RWPE1 (cell line): Measurements from ENCODE around the gene CRTAC1.

ENCODE experiments used
- CTCF ChIA-PET: fragments of 350-600 bp; sonication (Branson Sonifier 250); formaldehyde crosslinking; extraction: SDS; loops from one replicate; lab custom pipeline; 2021; lab: Yijun Ruan, JAX
- POLR2A ChIA-PET: fragments of 400-600 bp; formaldehyde crosslinking; extraction: SDS; loops from one replicate; lab custom pipeline; 2020; ENCODE audit warnings: antibody characterized with exemption; ENCODE audit not compliant: low non-redundant PET; lab: Yijun Ruan, JAX
- DNase-seq: peaks from one replicate; pipeline ENCODE4 v3.0.0; 2012; ENCODE audit warnings: low spot score
- H3K27ac ChIP-seq: fragments of 450-650 bp; 2 replicates; pipeline ENCODE4 v1.5.1; 2017
- CTCF ChIP-seq: fragments of 450-650 bp; conservative IDR thresholded peaks from 2 replicates; pipeline ENCODE4 v1.5.1; 2017; ENCODE audit warnings: low read depth, mild to moderate bottlenecking

Gene CRTAC1

DNA sequence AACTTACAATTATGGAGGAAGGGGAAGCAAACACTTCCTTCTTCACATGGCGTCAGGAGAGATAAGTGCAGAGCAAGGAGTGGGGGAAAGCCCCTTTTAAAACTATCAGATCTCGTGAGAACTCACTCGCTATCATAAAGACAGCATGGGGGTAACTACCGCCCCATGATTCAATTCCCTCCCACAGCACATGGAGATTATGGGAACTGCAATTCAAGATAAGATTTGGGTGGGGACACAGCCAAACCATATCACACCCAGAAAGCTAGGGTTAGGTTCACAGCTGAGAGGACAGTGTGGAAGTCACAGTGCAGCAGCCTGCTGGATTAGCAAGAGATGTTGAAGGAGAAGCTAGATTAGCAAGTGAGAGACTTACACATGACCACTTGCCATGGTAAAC is 81.6 kb downstream of the CRTAC1 start:
- ChIA-PET CTCF (interaction anchor here (1.9 kb wide), 1 partner anchor 34 kb away, joined by 7 read pairs; no protein-coding TSS in a partner anchor), POLR2A (no interaction called here)
- no peak overlapping the region for H3K27ac ChIP-seq
- no peak for TF ChIP-seq CTCF
- DNase-seq, result no peak

- no peak for DNase-seq
- H3K27ac ChIP-seq, result no peak overlapping the region
- ChIA-PET CTCF (interaction anchor here (0.6 kb wide), 1 partner anchor 316 kb away, joined by 3 read pairs; no protein-coding TSS in a partner anchor), POLR2A (no interaction called here)
- TF ChIP-seq CTCF, result no peak
Observed at GRCh38 chr10:97944772-97945171, 85.6 kb downstream of the CRTAC1 start.

- ChIA-PET POLR2A (no interaction called here), CTCF (no interaction called here)
- no peak for DNase-seq
- H3K27ac ChIP-seq, result no peak overlapping the region
- no peak for TF ChIP-seq CTCF
Observed at GRCh38 chr10:97943294-97943693, 87.1 kb downstream of the CRTAC1 start.

DNA sequence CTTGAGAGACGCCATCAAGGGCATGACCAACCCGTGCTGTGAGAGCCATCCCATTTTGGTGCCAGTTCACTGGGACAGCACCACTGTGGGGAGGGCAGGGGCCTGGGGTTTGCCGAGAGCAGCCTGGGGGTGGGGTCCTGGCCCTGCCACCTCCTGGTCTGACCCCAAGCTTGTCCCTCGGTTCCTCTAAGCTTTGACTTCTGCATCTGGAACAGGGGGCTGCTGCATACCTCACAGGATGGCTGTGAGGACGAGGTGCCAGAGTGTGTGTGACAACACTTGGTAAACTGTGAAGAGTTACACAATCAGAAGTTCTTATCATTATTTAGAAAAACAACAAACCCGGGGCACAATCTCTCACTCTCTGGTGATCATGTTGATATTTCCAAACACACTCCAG is 89.9 kb downstream of the CRTAC1 start:
- POLR2A ChIA-PET, result no interaction called here
- H3K27ac ChIP-seq, result no peak overlapping the region
- no peak for DNase-seq
- TF ChIP-seq CTCF, result no peak
- CTCF ChIA-PET, result no interaction called here

DNA sequence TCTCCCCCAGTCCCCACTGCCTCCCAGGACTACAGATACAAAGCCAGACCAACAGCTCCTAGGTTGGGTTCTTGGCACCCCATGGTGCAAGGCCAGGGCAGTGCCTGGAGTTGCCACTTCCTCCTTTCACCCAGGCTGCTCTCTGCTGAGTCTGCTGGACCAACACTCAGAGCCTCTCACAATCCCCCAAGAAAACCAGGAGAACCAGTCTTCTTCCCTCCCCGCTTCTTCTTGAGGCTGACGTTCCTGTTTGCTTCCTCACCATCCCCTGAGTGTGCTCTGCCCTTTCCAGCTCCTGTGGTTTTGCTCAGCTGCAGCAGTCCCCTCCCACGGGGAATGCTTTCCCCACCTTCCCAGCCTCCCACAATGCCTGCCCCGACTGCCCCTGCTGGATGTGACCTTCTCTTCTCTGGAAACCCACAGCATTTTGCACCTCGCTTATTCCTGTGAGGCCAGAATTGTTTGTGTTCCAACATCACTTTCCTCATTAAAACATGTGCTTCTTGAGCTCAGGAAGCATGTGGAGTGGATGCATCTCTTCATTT is 90.9 kb downstream of the CRTAC1 start:
- no peak overlapping the region for H3K27ac ChIP-seq
- CTCF ChIA-PET, result no interaction called here
- POLR2A ChIA-PET, result no interaction called here
- TF ChIP-seq CTCF, result no peak
- peak; percentile 19 for DNase-seq

- no peak for TF ChIP-seq CTCF
- CTCF ChIA-PET, result interaction anchor here (0.6 kb wide), 2 partner anchors 54 to 1504 kb away, joined by 4 to 5 read pairs; no protein-coding TSS in a partner anchor
- no peak overlapping the region for H3K27ac ChIP-seq
Observed at GRCh38 chr10:97937928-97938327, 92.5 kb downstream of the CRTAC1 start.

More at GRCh38 chr10:97937928-97938327, 92.5 kb downstream of the CRTAC1 start:
- POLR2A ChIA-PET, result no interaction called here
- DNase-seq, result no peak
